ENCODE data around the gene GH1.

DNA sequence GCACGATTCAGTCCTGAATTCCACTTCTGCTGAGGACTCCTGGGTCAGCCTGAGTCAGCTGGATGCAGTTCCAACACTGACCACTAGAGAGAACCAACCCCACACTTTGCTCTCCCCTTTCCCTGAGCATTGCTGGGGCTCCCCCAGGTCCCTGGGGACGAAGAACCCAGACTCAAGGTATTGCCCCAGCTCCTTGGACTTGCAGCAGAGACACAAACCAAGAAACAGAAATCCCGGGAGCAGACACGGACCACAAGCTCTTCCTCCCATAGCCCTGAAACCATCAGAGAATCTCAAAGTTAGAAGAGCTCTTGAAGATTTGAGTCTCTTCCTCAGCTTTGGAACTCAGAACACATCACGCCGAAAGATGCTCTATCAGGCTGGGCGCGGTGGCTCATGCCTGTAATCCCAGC is 678 bp upstream of the GH1 start:
- TF ChIP-seq, protein P1, sequence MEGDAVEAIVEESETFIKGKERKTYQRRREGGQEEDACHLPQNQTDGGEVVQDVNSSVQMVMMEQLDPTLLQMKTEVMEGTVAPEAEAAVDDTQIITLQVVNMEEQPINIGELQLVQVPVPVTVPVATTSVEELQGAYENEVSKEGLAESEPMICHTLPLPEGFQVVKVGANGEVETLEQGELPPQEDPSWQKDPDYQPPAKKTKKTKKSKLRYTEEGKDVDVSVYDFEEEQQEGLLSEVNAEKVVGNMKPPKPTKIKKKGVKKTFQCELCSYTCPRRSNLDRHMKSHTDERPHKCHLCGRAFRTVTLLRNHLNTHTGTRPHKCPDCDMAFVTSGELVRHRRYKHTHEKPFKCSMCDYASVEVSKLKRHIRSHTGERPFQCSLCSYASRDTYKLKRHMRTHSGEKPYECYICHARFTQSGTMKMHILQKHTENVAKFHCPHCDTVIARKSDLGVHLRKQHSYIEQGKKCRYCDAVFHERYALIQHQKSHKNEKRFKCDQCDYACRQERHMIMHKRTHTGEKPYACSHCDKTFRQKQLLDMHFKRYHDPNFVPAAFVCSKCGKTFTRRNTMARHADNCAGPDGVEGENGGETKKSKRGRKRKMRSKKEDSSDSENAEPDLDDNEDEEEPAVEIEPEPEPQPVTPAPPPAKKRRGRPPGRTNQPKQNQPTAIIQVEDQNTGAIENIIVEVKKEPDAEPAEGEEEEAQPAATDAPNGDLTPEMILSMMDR (IDR thresholded peaks at IDR 0.05 in 8 of 11, conservative IDR thresholded peaks at IDR 0.05 in 3 of 11) = peak; percentile 94 to 99 (median 98)
- TF ChIP-seq POLR2A (IDR thresholded peaks at IDR 0.05) (no peak), POLR2AphosphoS5 (IDR thresholded peaks at IDR 0.05) (peak in 1 of 3 donors; percentile 22)

Data from spleen (tissue), 7 donors.